Stimulated activated CD4-positive, alpha-beta T cell treated with anti-CD3 and anti-CD28 coated beads, Interleukin-4, amount 100 ng/mL, for 4 hours (primary cell): Measurements from ENCODE around the gene BSX.

Source experiments
- DNase-seq, 2 experiments: peaks; one replicate each; pipeline ENCODE4 v3.0.0-alpha.2; 2020

BSX gene

DNA sequence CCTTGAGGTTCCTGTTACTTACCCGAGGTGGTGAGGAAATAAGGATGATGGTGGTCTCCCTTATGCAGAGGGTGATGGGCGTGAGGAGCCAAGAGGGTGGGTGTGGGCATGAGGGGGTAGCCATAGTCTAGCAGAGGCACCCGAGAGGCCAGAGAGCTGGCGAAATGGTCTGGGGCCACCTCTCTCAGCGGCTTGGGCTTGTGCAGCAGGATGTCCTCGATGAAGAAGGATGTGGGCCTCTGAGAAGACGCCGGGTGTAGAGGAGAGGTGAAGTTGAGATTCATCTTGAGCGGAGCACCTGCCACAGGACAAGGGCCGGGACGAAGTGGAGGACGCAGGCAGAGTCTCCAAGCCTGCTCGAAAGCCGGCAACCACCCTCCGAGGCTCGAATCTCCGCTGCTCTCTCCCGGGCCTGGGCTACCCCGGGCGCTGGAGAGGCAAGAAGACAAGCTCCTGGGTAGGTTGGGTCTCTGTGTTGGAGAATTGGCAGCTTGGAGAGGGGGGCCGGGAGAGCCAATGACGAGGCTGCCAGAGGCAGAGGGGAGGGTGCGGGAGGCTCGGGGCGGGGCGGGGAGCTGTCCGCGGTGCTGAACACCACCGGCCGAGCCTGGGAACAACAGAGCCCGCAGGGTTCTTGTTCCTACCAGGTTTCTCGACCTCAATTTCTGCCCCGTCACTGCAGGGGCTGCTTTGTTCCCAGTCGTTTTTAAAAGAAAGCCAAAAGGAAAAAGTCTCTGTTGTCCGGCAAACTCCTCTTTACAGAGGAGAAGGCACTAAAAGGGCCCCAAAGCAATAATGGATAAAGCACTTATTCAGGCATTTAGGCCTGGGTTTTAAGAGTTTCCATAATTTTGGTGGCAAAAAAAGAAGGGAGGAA is at the start of gene BSX:
Gene BSX (minus strand): TSS at position 447 of the 877 bp plus-strand sequence. CDS start 163 bp downstream, at position 284.
- DNase-seq: peak; percentile 25 to 58

DNA sequence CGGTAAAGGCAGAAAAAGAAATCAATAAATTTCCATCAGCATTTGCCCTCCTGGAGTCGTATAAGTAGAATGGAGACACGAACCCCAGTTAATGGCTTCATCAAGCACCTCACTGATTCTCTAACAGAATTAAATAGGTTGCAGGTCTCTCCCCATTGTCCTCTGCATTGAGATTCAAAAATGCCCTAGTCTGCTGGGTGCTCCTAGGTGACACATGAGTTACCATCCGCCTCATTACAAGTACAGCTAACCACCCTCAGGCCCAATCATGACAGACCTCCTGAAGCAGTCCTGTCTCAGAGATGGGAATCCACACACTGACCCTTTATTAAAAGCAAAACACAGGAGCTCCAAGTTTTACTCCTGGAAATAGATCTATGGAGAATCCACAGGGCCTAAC is 48.9 kb upstream of the BSX start:
- no peak for DNase-seq

- peak; percentile 15 to 18 for DNase-seq
Measured at GRCh38 chr11:123020968-123021367, 39.3 kb upstream of the BSX start.

GRCh38 chr11:123018702-123019101 is 37.1 kb upstream of the BSX start:
- no peak for DNase-seq

GRCh38 chr11:123011510-123011909 is 29.9 kb upstream of the BSX start:
- DNase-seq: no peak

DNA sequence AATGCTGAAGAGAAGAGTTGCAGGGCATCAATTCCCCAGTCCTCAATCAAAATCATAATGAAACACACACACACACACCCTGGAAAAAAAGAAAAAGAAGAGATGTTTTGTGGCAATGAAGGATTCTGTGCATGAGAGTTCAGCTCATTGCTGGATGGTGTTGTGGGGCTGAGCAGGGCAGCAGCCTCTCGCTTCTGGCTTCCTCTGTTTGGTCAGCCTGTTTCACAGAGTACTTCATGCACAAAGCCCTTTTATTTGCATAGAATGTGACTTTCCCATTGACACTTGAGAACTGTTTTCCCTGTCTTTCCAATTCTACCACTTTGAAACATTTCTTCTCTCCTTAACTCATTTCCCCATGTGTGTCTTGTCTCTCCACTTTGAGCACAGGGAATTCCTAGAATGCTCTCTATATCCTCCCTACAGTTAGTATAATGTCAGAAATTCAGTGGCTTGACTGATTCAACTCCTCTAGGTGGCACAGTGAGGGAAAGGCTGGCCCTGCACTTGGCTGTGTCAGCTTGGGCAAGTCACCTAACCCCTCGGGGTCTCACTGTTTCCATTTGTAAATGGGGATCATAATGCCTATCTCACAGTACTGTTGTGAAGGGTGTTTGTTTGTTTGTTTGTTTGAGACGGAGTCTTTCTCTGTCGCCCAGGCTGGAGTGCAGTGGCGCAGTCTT is 25.4 kb upstream of the BSX start:
- no peak for DNase-seq

- DNase-seq: no peak
Measured at GRCh38 chr11:123000721-123001120, 19.1 kb upstream of the BSX start.

GRCh38 chr11:122998727-122999366 is 17.2 kb upstream of the BSX start:
- DNase-seq: no peak

- no peak for DNase-seq
Measured at GRCh38 chr11:122995526-122995925, 13.9 kb upstream of the BSX start.

DNA sequence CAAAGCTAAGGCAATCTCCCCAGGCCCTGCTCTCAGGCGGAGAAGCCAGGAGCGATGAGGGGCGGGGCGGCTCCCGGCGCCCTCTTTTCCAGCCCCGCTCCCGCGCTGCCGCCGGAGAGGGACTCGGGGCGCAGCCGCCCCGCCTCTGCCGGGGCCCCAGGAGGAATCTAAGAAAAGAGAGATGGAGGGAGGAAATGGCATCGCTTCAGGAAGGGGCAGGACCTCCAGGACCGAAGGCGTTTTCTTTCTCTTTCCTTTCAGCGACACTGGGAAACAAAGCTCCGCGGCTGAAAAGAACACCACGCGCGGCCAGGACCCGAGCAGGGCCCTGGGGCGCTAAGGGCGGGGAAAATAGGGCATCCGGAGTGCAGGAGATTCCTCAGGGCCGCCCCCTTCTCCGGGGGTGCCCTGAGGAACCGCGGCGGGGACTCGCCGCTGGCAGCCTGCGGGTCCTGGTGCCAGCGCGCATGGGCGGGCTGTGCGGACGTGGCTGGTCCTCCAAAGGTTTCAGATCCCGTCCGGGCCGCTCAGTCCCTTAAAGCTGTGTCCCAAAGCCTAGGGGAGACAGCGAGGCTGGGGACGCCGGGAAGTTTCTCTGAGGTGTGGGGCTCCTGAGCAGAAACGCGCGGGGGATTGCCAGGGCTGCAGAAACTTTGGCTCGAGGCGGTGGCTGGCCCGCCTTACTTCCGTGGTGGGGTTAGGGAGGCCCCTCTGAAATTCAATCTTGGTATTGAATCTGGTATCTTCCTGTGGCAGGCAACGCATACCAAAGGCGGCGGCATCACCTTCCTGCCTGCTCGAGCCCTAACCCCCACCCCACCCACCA is 2.8 kb upstream of the BSX start:
- DNase-seq: no peak

DNA sequence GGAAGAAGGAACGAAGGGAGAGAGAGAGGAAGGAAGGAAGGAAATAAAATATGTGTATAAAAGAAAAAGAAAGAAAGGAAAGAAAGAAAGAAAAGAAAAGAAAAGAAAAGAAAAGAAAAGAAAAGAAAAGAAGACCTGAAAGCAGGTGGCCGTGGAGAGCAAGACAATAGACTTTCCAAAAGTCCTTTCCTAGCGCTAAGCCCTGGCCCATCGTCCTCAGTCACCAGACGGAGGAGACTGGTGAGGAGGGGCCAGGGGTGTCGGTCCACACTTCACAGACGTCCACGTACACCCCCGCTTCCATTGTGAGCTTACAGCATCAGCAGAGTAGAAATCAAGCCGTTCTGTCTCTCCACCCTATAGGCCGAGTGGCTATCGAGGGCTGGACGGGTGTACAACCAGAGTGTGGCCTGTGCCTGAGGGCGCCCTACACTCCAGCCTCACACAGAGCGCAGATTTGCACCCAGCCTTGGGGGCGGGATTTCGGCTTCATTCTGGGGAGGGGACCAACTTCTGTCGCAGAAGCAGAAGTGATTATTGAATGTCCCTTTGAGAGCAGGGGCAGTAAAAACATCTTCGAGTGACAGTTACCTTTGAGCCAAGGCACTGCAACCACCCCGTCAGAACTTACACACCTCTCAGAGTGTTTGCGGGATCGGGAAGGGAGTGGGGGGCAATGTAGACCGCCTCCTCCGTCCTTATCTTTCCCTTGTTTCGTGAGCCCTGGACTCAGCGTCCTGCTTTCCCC is 2.0 kb upstream of the BSX start:
- DNase-seq: no peak

DNA sequence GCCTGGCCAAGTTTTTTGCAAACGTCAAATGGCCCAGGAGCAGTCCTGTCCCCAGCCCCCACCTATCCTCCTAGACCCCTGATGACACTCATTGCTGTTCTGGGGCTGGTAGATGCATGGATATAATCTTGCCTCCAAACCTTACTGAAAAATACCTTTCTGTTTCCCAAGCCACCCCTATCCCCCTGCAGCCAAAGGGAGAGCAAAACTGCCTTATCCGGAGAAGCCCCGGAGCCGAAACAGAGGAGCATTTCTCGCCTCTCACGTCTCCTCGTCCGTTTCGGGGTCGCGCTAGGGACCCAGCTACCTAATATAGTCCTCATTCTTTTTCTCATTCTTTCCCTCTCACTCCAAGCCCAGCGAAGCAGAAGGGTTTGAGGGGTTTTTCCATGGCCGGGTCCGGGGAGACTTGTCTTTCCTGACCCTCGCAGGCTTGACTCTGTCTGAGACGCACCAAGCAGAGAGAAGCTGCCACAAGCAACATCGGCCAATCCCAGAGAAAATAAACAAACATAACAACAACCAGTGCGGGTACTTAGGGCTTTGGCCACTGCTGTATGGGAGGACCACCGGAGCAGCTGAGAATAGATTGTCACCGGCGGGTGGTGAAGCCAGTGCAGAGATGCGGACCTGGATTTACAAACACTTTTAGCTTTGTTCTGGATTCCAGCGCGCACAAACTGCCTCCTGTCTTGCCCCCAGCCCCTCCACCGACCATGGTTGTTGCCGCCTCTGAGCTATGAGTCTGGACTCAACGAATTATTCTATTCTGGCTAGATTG is 1.6 kb downstream of the BSX start:
- DNase-seq: no peak

- no peak for DNase-seq
Measured at GRCh38 chr11:122979103-122979814, 2.4 kb downstream of the BSX start.

- no peak for DNase-seq
Measured at GRCh38 chr11:122978299-122978620, 3.4 kb downstream of the BSX start.

DNA sequence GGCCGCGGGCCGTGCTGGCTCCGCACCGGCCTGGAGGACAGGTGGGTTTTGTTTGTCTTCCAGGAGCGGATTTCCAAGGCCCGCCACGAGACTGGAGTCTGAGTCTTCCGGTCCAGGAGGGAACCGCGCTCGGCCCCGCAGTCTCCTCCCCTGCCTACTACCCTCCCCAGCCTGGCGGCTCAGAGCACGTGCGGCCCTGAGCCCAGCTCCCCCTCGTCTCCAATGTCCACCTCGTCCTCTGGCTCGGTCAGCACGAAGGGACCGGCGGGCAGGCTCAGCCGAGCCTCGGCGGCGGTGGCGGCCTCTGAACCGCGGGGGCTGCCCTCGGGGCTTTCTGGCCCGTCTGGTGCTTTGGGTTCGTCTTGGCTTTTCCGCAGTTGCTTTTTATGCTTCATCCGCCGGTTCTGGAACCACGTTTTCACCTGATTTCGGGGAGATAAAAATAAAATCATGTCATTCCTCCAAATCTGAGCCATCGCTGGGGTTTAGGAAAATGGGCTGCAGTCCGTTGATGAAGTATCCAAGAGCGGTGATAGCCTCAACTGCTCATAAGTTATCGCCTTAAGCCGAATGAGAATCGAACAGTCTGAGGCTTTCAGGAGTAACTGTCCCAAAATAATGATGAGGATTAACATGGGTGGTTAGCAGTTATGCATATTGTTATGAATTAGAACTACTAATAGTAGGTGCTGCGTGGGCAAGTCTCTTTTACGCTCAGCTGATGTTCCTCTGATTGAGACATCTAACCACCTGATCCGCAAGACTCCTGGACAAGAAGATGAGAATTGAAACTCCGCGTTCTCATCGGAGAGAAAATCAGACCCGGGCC is 4.0 kb downstream of the BSX start:
- DNase-seq: no peak

DNA sequence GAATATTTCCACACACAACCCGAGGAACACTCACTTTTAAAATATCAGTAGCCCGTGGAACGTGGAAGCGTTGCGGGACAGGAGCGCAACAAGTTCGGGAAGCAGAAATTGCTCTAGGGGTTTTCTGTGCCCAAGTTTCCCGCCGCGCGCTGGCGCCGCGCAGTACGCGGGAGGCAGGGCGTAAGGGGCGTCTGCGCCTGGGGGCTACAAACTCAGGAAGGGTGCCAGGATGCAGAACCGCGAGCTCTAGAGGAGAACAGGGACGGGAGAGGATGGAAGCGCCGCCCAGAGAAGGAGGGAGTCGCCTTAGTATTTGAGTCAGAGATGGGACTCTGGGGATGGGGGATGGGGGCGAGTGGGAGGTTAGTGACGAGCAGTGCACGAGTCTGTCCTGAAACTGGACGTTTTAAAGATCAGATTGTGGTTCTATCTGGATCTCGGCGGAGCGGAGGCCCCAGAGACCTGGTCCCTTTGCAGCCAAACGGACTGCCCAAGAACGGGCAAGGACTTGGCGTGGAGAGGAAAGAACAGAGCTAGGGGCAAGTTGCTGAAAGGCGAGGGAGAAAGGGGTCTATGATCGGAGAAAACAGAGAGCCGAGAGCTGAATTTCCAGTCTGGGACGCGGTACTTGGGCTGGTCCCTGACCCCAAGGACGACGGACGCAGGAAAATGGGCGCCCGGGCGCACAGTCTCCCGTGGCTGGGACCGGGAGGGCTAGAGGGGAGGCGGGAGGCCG is 4.7 kb downstream of the BSX start:
- DNase-seq: no peak

GRCh38 chr11:122976061-122976733 is 5.4 kb downstream of the BSX start:
- DNase-seq: no peak

GRCh38 chr11:122963961-122964360 is 17.7 kb downstream of the BSX start:
- no peak for DNase-seq
